ENCODE data around the gene FAM181A.

FAM181A gene

DNA sequence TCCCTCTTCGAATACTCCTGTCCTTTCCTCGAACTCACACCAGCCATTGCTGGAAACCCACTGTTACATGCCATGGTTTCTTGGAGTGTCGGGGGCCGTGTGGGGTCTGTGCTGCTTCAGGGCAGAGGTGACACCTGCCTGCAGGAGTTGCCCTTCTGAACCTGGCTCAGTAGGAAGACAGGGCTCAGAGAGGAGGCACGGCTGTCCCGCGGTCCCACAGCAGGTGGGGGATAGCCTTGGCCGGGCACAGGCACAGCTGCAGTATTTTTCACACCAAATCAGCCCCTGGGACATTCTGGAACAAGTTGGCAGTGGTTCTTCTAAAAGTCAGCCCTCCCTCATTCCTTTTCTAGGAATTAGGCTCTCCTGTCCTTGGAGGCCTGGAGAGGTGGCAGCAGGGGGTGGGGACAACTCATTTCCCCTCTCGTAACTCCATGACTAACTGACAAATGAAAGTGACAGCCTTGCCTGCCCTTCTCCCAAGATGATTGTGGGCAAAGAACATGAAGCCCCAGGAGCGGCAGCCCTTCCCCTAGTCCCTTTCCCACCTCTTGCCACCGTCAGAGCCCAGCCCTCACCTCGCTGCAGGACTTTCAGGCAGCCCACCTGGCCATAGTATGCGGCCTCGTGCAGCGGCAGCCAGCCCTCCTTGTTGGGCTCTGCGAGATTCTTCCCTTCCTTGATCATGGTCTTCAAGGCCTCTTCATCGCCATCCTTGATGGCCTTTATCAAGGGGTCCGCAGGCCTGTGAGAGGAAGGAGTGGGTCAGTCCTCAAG is 26.8 kb downstream of the FAM181A start:
- no peak for DNase-seq (ENCODE audit: low read depth in 2 of 2)
- no peak for TF ChIP-seq CTCF (IDR thresholded peaks at IDR 0.05; ENCODE audit: low read depth, low read length)
- H3K4me3 ChIP-seq (replicated peaks in 1 of 2; ENCODE audit: low read depth in 2 of 2, low read length in 2 of 2) = no peak overlapping the region

DNA sequence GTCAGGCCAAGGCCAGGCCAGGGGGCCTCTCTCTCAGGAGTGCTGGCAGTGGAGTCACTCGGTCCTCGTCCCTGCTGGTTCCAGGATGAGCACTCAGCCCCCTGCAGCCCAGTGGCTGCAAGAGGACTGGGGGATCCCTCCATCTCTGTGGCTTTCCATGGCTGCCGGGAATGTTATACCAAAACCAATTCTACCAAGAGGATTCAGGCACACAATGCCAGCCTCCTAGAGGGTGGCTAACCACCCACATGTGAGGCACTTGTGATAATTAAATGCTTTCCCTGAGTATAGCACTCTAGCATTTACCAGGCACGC is 27.3 kb downstream of the FAM181A start:
- no peak for TF ChIP-seq CTCF (IDR thresholded peaks at IDR 0.05; ENCODE audit: low read depth, low read length)
- no peak for DNase-seq (ENCODE audit: low read depth in 2 of 2)
- H3K4me3 ChIP-seq (replicated peaks in 1 of 2; ENCODE audit: low read depth in 2 of 2, low read length in 2 of 2) = no peak overlapping the region

GRCh38 chr14:93954900-93955849 is 28.0 kb downstream of the FAM181A start:
- DNase-seq (ENCODE audit: low read depth in 2 of 2) = no peak
- no peak overlapping the region for H3K4me3 ChIP-seq (replicated peaks in 1 of 2; ENCODE audit: low read depth in 2 of 2, low read length in 2 of 2)
- no peak for TF ChIP-seq CTCF (IDR thresholded peaks at IDR 0.05; ENCODE audit: low read depth, low read length)

- H3K4me3 ChIP-seq (replicated peaks in 1 of 2; ENCODE audit: low read depth in 2 of 2, low read length in 2 of 2) = no peak overlapping the region
- no peak for TF ChIP-seq CTCF (IDR thresholded peaks at IDR 0.05; ENCODE audit: low read depth, low read length)
- no peak for DNase-seq (ENCODE audit: low read depth in 2 of 2)
Observed at GRCh38 chr14:93955850-93956481, 28.8 kb downstream of the FAM181A start.

GRCh38 chr14:93956514-93957332 is 29.6 kb downstream of the FAM181A start:
- no peak for DNase-seq (ENCODE audit: low read depth in 2 of 2)
- H3K4me3 ChIP-seq (replicated peaks in 1 of 2; ENCODE audit: low read depth in 2 of 2, low read length in 2 of 2) = no peak overlapping the region
- TF ChIP-seq CTCF (IDR thresholded peaks at IDR 0.05; ENCODE audit: low read depth, low read length) = no peak

DNA sequence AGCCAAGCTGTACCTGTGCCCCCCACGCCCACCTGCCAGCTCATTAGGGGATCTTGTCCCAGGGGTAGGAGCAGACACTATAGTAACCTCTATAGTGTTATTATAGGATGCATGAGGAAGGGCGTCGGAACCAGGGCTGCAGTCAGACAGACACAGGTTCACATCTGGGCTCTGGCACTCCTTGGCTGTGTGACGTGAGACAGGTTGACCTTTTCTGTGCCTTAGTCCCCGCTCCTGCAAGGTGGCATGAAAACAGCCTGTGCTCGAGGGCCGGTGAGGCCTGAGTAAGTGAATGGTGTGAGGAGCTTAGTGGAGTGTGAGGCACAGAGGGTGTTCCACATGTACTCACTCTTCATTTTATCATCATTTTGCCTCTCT is 30.2 kb downstream of the FAM181A start:
- no peak for TF ChIP-seq CTCF (IDR thresholded peaks at IDR 0.05; ENCODE audit: low read depth, low read length)
- DNase-seq (ENCODE audit: low read depth in 2 of 2) = no peak
- H3K4me3 ChIP-seq (replicated peaks in 1 of 2; ENCODE audit: low read depth in 2 of 2, low read length in 2 of 2) = no peak overlapping the region
